ENCODE measurements around the gene NTM.

The NTM gene

DNA sequence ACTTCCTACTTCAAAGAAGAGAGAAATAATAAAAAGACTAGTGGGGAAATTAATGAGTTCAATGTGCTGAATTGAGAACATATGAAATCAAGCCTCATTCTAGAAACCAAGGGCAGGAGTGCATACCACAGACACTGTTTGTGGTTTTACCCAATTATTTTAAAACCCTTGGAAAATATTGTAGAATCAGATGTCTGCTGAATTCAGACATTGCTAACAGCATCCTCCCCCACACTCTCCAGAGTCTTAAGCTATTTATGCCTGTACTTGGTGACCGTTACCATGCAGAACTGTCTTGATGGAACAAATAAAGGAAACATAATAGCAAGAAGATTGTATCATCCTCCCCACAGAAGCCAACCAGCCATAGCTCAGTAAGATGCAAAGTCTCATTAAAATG, 850.1 kb downstream of the NTM start:
- H3K27ac ChIP-seq (ENCODE audit: low read depth, low read length): no peak overlapping the region
- no peak overlapping the region for H3K9ac ChIP-seq (ENCODE audit: low read depth in 1 of 2, low read length in 2 of 2)
- no peak overlapping the region for H3K4me3 ChIP-seq (ENCODE audit: low read depth in 1 of 2, low read length in 2 of 2)
- no peaks in the 10 kb centered on the region for H3K9me3 ChIP-seq (ENCODE audit: control insufficient read depth in 1 of 2, low read length in 2 of 2)
- no peaks in the 10 kb centered on the region for H3K27me3 ChIP-seq (ENCODE audit: control insufficient read depth in 1 of 2, insufficient read depth in 2 of 2, low read length in 2 of 2)
- no peaks in the 10 kb centered on the region for H3K4me1 ChIP-seq (ENCODE audit: control insufficient read depth in 1 of 2, insufficient read depth in 2 of 2, low read length in 2 of 2)
- H3K36me3 ChIP-seq (ENCODE audit: control insufficient read depth in 1 of 2, insufficient read depth in 2 of 2, low read length in 2 of 2): no peaks in the 10 kb centered on the region

DNA sequence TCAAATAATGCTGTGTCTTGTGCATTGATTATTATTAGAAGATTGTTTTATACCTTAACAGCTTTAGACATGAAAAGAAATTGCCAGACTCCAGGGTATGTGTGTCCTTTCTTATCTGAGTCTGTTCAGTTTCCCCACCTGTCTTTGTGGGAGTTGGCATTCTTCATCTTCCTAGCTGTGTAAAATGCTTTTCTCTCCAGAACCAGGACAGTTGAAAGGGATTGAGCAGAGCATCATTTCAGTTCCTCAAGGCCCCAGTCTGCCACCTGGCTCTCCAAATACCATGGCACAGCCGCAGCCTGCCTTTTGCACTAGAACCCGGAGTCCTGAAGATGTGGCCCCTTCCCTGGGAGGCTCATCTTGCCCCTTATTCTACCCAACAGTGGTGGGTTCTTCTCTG, 851.9 kb downstream of the NTM start:
- Histone ChIP-seq H3K27me3 (ENCODE audit: control insufficient read depth in 1 of 2, insufficient read depth in 2 of 2, low read length in 2 of 2) (no peaks in the 10 kb centered on the region), H3K36me3 (ENCODE audit: control insufficient read depth in 1 of 2, insufficient read depth in 2 of 2, low read length in 2 of 2) (no peaks in the 10 kb centered on the region), H3K4me3 (ENCODE audit: low read depth in 1 of 2, low read length in 2 of 2) (no peak overlapping the region), H3K27ac (ENCODE audit: low read depth, low read length) (no peak overlapping the region), H3K4me1 (ENCODE audit: control insufficient read depth in 1 of 2, insufficient read depth in 2 of 2, low read length in 2 of 2) (no peaks in the 10 kb centered on the region), H3K9me3 (ENCODE audit: control insufficient read depth in 1 of 2, low read length in 2 of 2) (no peaks in the 10 kb centered on the region), H3K9ac (ENCODE audit: low read depth in 1 of 2, low read length in 2 of 2) (no peak overlapping the region)

DNA sequence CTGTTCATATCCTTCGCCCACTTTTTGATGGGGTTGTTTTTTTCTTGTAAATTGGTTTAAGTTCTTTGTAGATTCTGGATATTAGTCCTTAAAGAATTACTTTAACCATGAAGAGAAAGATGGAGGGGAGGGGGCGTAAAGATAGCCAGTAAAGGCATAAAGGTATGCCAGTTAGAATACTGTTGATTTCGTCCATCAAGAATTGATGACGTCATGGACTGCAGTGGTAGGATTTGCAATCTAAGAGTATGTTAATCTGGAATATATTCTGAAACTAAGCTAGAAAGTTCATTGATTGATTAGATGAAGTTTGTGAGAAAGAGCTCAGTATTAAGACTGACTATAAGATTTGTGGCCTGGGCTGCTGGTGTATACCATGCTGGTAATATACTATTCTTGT, 856.1 kb downstream of the NTM start:
- H3K4me3 ChIP-seq (ENCODE audit: low read depth in 1 of 2, low read length in 2 of 2): no peak overlapping the region
- no peak overlapping the region for H3K27ac ChIP-seq (ENCODE audit: low read depth, low read length)
- H3K9me3 ChIP-seq (ENCODE audit: control insufficient read depth in 1 of 2, low read length in 2 of 2): no peaks in the 10 kb centered on the region
- H3K27me3 ChIP-seq (ENCODE audit: control insufficient read depth in 1 of 2, insufficient read depth in 2 of 2, low read length in 2 of 2): no peaks in the 10 kb centered on the region
- no peaks in the 10 kb centered on the region for H3K36me3 ChIP-seq (ENCODE audit: control insufficient read depth in 1 of 2, insufficient read depth in 2 of 2, low read length in 2 of 2)
- H3K4me1 ChIP-seq (ENCODE audit: control insufficient read depth in 1 of 2, insufficient read depth in 2 of 2, low read length in 2 of 2): no peaks in the 10 kb centered on the region
- H3K9ac ChIP-seq (ENCODE audit: low read depth in 1 of 2, low read length in 2 of 2): no peak overlapping the region

GRCh38 chr11:132228746-132229325, 858.4 kb downstream of the NTM start:
- Histone ChIP-seq H3K27ac (ENCODE audit: low read depth, low read length) (no peak overlapping the region), H3K9ac (ENCODE audit: low read depth in 1 of 2, low read length in 2 of 2) (no peak overlapping the region), H3K27me3 (ENCODE audit: control insufficient read depth in 1 of 2, insufficient read depth in 2 of 2, low read length in 2 of 2) (no peaks in the 10 kb centered on the region), H3K36me3 (ENCODE audit: control insufficient read depth in 1 of 2, insufficient read depth in 2 of 2, low read length in 2 of 2) (no peaks in the 10 kb centered on the region), H3K4me3 (ENCODE audit: low read depth in 1 of 2, low read length in 2 of 2) (no peak overlapping the region), H3K9me3 (ENCODE audit: control insufficient read depth in 1 of 2, low read length in 2 of 2) (no peaks in the 10 kb centered on the region), H3K4me1 (ENCODE audit: control insufficient read depth in 1 of 2, insufficient read depth in 2 of 2, low read length in 2 of 2) (no peaks in the 10 kb centered on the region)

- H3K36me3 ChIP-seq (ENCODE audit: control insufficient read depth in 1 of 2, insufficient read depth in 2 of 2, low read length in 2 of 2): no peaks in the 10 kb centered on the region
- no peaks in the 10 kb centered on the region for H3K27me3 ChIP-seq (ENCODE audit: control insufficient read depth in 1 of 2, insufficient read depth in 2 of 2, low read length in 2 of 2)
- no peaks in the 10 kb centered on the region for H3K9me3 ChIP-seq (ENCODE audit: control insufficient read depth in 1 of 2, low read length in 2 of 2)
- no peak overlapping the region for H3K4me3 ChIP-seq (ENCODE audit: low read depth in 1 of 2, low read length in 2 of 2)
- no peak overlapping the region for H3K27ac ChIP-seq (ENCODE audit: low read depth, low read length)
- H3K4me1 ChIP-seq (ENCODE audit: control insufficient read depth in 1 of 2, insufficient read depth in 2 of 2, low read length in 2 of 2): no peaks in the 10 kb centered on the region
- H3K9ac ChIP-seq (ENCODE audit: low read depth in 1 of 2, low read length in 2 of 2): no peak overlapping the region
Observed at GRCh38 chr11:132231656-132232347, 861.4 kb downstream of the NTM start.

GRCh38 chr11:132234878-132235277, 864.5 kb downstream of the NTM start:
- no peaks in the 10 kb centered on the region for H3K9me3 ChIP-seq (ENCODE audit: control insufficient read depth in 1 of 2, low read length in 2 of 2)
- H3K27me3 ChIP-seq (ENCODE audit: control insufficient read depth in 1 of 2, insufficient read depth in 2 of 2, low read length in 2 of 2): no peaks in the 10 kb centered on the region
- H3K9ac ChIP-seq (ENCODE audit: low read depth in 1 of 2, low read length in 2 of 2): no peak overlapping the region
- no peak overlapping the region for H3K4me3 ChIP-seq (ENCODE audit: low read depth in 1 of 2, low read length in 2 of 2)
- no peaks in the 10 kb centered on the region for H3K36me3 ChIP-seq (ENCODE audit: control insufficient read depth in 1 of 2, insufficient read depth in 2 of 2, low read length in 2 of 2)
- H3K27ac ChIP-seq (ENCODE audit: low read depth, low read length): no peak overlapping the region
- H3K4me1 ChIP-seq (ENCODE audit: control insufficient read depth in 1 of 2, insufficient read depth in 2 of 2, low read length in 2 of 2): no peaks in the 10 kb centered on the region

GRCh38 chr11:132237781-132238180, 867.4 kb downstream of the NTM start:
- Histone ChIP-seq H3K4me1 (ENCODE audit: control insufficient read depth in 1 of 2, insufficient read depth in 2 of 2, low read length in 2 of 2) (no peaks in the 10 kb centered on the region), H3K9ac (ENCODE audit: low read depth in 1 of 2, low read length in 2 of 2) (no peak overlapping the region), H3K36me3 (ENCODE audit: control insufficient read depth in 1 of 2, insufficient read depth in 2 of 2, low read length in 2 of 2) (no peaks in the 10 kb centered on the region), H3K27ac (ENCODE audit: low read depth, low read length) (no peak overlapping the region), H3K9me3 (ENCODE audit: control insufficient read depth in 1 of 2, low read length in 2 of 2) (no peaks in the 10 kb centered on the region), H3K4me3 (ENCODE audit: low read depth in 1 of 2, low read length in 2 of 2) (no peak overlapping the region), H3K27me3 (ENCODE audit: control insufficient read depth in 1 of 2, insufficient read depth in 2 of 2, low read length in 2 of 2) (no peaks in the 10 kb centered on the region)

GRCh38 chr11:132238331-132238866, 868.0 kb downstream of the NTM start:
- Histone ChIP-seq H3K9ac (ENCODE audit: low read depth in 1 of 2, low read length in 2 of 2) (no peak overlapping the region), H3K4me3 (ENCODE audit: low read depth in 1 of 2, low read length in 2 of 2) (no peak overlapping the region), H3K36me3 (ENCODE audit: control insufficient read depth in 1 of 2, insufficient read depth in 2 of 2, low read length in 2 of 2) (no peaks in the 10 kb centered on the region), H3K4me1 (ENCODE audit: control insufficient read depth in 1 of 2, insufficient read depth in 2 of 2, low read length in 2 of 2) (no peaks in the 10 kb centered on the region), H3K9me3 (ENCODE audit: control insufficient read depth in 1 of 2, low read length in 2 of 2) (no peaks in the 10 kb centered on the region), H3K27me3 (ENCODE audit: control insufficient read depth in 1 of 2, insufficient read depth in 2 of 2, low read length in 2 of 2) (no peaks in the 10 kb centered on the region), H3K27ac (ENCODE audit: low read depth, low read length) (no peak overlapping the region)

GRCh38 chr11:132240374-132240773, 870.0 kb downstream of the NTM start:
- Histone ChIP-seq H3K36me3 (ENCODE audit: control insufficient read depth in 1 of 2, insufficient read depth in 2 of 2, low read length in 2 of 2) (no peaks in the 10 kb centered on the region), H3K9ac (ENCODE audit: low read depth in 1 of 2, low read length in 2 of 2) (no peak overlapping the region), H3K9me3 (ENCODE audit: control insufficient read depth in 1 of 2, low read length in 2 of 2) (no peaks in the 10 kb centered on the region), H3K4me3 (ENCODE audit: low read depth in 1 of 2, low read length in 2 of 2) (no peak overlapping the region), H3K27ac (ENCODE audit: low read depth, low read length) (no peak overlapping the region), H3K27me3 (ENCODE audit: control insufficient read depth in 1 of 2, insufficient read depth in 2 of 2, low read length in 2 of 2) (no peaks in the 10 kb centered on the region), H3K4me1 (ENCODE audit: control insufficient read depth in 1 of 2, insufficient read depth in 2 of 2, low read length in 2 of 2) (no peaks in the 10 kb centered on the region)

DNA sequence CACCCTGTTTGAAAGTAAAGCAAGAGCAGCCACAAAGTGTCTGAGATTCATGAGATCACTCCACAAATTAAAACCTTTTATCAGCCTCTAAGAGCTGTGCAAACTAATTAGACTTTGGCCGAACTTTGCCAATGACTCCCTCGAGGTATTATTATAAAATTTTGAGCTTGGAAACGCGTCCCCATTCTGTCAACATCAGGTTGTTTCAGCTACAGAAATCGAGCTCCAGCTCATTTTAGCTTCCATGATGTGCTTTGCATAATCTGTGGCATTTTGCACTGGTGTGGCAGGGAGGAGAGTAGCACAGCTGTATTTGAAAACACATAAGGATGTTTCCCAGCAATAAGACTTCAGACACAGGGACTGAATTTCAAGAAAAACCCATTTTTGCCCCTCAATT, 872.2 kb downstream of the NTM start:
- Histone ChIP-seq H3K27me3 (ENCODE audit: control insufficient read depth in 1 of 2, insufficient read depth in 2 of 2, low read length in 2 of 2) (no peaks in the 10 kb centered on the region), H3K4me3 (ENCODE audit: low read depth in 1 of 2, low read length in 2 of 2) (no peak overlapping the region), H3K4me1 (ENCODE audit: control insufficient read depth in 1 of 2, insufficient read depth in 2 of 2, low read length in 2 of 2) (no peaks in the 10 kb centered on the region), H3K9me3 (ENCODE audit: control insufficient read depth in 1 of 2, low read length in 2 of 2) (no peaks in the 10 kb centered on the region), H3K27ac (ENCODE audit: low read depth, low read length) (no peak overlapping the region), H3K9ac (ENCODE audit: low read depth in 1 of 2, low read length in 2 of 2) (no peak overlapping the region), H3K36me3 (ENCODE audit: control insufficient read depth in 1 of 2, insufficient read depth in 2 of 2, low read length in 2 of 2) (no peaks in the 10 kb centered on the region)
